Measurements from ENCODE around the gene CDH24.

CDH24 gene

GRCh38 chr14:23089498-23090253, 32.4 kb upstream of the CDH24 start:
- DNase-seq = no peak

GRCh38 chr14:23086565-23086964, 29.2 kb upstream of the CDH24 start:
- no peak for DNase-seq

GRCh38 chr14:23085458-23085857, 28.1 kb upstream of the CDH24 start:
- no peak for DNase-seq

GRCh38 chr14:23080474-23080873, 23.2 kb upstream of the CDH24 start:
- DNase-seq = no peak

- DNase-seq = no peak
Observed at GRCh38 chr14:23079716-23080115, 22.4 kb upstream of the CDH24 start.

- no peak for DNase-seq
Observed at GRCh38 chr14:23078692-23079116, 21.4 kb upstream of the CDH24 start.

GRCh38 chr14:23077962-23078361, 20.6 kb upstream of the CDH24 start:
- no peak for DNase-seq

GRCh38 chr14:23076785-23077408, 19.6 kb upstream of the CDH24 start:
- DNase-seq = no peak

GRCh38 chr14:23074906-23075305, 17.6 kb upstream of the CDH24 start:
- no peak for DNase-seq

- DNase-seq = no peak
Observed at GRCh38 chr14:23071921-23072539, 14.7 kb upstream of the CDH24 start.

- DNase-seq = no peak
Observed at GRCh38 chr14:23071244-23071920, 14.1 kb upstream of the CDH24 start.

- DNase-seq = no peak
Observed at GRCh38 chr14:23070262-23071129, 13.2 kb upstream of the CDH24 start.

GRCh38 chr14:23069413-23069806, 12.1 kb upstream of the CDH24 start:
- no peak for DNase-seq

- DNase-seq = no peak
Observed at GRCh38 chr14:23068789-23069412, 11.6 kb upstream of the CDH24 start.

GRCh38 chr14:23067847-23068788, 10.8 kb upstream of the CDH24 start:
- no peak for DNase-seq

- no peak for DNase-seq
Observed at GRCh38 chr14:23066855-23067744, 9.8 kb upstream of the CDH24 start.

GRCh38 chr14:23066368-23066767, 9.0 kb upstream of the CDH24 start:
- no peak for DNase-seq

- no peak for DNase-seq
Observed at GRCh38 chr14:23063601-23064000, 6.3 kb upstream of the CDH24 start.

GRCh38 chr14:23062002-23062401, 4.7 kb upstream of the CDH24 start:
- no peak for DNase-seq
